ENCODE measurements around the gene TRUB1.

TRUB1 gene

DNA sequence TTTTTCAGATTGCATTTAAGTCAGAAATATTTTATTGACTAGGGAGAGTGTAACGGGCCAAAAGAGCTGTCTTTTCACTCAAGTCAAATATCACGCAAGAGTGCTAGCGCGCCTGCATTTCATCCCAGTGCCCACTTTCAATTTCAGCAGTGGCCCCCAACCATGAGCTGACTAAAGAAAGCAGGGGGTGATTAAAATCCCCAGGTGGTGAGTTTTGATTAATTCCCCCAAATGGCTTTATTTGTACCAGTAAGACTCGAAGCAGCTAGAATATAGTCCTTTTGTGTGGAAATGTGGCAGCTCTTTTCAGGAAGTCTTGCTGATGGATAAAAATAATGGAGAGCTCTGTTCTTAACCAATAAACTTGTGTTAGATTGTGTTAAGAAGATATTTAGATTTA lies 35.3 kb downstream of the TRUB1 start:
- H3K4me3 ChIP-seq (ENCODE audit: low read depth, low read length), result no peak overlapping the region
- DNase-seq (ENCODE audit: low read depth), result no peak
- TF ChIP-seq, protein P1, sequence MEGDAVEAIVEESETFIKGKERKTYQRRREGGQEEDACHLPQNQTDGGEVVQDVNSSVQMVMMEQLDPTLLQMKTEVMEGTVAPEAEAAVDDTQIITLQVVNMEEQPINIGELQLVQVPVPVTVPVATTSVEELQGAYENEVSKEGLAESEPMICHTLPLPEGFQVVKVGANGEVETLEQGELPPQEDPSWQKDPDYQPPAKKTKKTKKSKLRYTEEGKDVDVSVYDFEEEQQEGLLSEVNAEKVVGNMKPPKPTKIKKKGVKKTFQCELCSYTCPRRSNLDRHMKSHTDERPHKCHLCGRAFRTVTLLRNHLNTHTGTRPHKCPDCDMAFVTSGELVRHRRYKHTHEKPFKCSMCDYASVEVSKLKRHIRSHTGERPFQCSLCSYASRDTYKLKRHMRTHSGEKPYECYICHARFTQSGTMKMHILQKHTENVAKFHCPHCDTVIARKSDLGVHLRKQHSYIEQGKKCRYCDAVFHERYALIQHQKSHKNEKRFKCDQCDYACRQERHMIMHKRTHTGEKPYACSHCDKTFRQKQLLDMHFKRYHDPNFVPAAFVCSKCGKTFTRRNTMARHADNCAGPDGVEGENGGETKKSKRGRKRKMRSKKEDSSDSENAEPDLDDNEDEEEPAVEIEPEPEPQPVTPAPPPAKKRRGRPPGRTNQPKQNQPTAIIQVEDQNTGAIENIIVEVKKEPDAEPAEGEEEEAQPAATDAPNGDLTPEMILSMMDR (IDR thresholded peaks at IDR 0.05; ENCODE audit: low read depth, low read length, missing control alignments), result no peak

DNA sequence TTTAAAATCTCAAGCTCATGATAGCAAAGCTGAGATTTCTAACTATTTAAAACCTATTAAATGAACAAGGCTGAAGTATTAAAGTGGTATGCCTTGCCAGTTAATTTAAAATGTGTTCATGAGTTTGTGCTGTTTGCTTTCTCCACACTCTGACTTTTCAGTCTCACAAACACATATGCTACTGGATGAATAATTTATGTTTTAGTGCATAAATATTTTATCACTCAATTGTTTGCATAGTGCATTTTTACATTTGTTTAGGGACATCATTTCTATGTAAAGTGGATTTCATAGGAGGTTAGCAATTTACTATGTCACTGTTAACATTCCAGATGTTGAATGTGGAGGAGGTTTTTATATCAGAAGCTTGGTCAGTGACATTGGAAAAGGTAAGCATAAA lies 36.0 kb downstream of the TRUB1 start:
- H3K4me3 ChIP-seq (ENCODE audit: low read depth, low read length), result no peak overlapping the region
- TF ChIP-seq, protein P1 (IDR thresholded peaks at IDR 0.05; ENCODE audit: low read depth, low read length, missing control alignments), result no peak
- no peak for DNase-seq (ENCODE audit: low read depth)

DNA sequence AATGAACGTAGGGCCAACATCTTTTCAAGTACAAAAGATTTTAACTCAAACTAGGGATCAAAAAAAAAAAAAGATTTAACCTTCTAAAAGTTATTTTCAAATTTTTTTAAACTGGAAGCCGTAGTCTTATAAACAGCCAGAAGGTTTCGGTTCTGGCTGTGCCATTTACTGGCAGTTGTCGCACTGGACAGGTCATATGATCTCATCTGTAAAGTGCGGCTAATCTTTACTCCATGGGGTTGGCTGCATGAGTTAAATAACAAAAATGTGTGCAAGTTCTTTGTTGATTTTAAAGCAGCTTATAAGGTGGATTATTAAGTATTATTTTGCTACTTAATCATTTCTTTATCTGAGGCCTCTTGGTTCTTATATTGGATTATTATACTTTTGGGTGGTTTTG lies 36.6 kb downstream of the TRUB1 start:
- no peak overlapping the region for H3K4me3 ChIP-seq (ENCODE audit: low read depth, low read length)
- TF ChIP-seq, protein P1 (IDR thresholded peaks at IDR 0.05; ENCODE audit: low read depth, low read length, missing control alignments), result no peak
- DNase-seq (ENCODE audit: low read depth), result no peak

DNA sequence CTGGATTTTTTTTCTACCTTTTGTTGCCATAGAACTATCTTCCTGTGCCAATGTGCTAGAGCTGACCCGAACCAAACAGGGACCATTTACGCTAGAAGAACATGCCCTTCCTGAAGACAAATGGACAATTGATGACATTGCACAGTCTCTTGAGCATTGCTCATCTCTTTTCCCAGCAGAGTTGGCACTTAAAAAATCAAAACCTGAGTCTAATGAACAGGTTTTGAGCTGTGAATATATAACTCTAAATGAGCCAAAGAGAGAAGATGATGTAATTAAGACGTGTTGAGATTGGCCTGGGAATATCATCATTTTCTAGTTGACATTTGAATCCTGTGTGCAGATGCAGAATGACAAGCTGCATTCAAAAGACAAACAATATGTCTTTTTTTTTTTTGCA lies 37.1 kb downstream of the TRUB1 start:
- no peak overlapping the region for H3K4me3 ChIP-seq (ENCODE audit: low read depth, low read length)
- no peak for DNase-seq (ENCODE audit: low read depth)
- TF ChIP-seq, protein P1 (IDR thresholded peaks at IDR 0.05; ENCODE audit: low read depth, low read length, missing control alignments), result no peak

DNA sequence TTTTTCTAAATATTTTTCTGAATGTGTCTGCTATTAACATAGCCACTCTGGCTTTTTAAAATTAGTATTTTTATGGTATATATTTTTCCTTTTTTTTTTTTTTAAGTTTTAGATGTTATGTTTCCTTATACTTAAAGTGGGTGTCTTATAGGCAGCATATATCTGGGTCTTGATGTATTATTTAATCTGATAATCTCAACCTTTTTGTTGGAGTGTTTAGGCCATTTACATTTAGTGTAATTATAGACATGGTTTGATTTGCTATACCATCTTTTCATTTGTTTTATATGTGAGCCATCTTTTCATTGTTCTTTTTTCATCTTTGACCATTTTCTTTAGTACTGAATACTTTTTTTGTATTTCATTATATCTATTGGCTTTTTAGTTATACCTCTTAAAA lies 45.0 kb downstream of the TRUB1 start:
- DNase-seq (ENCODE audit: low read depth), result no peak
- TF ChIP-seq, protein P1 (IDR thresholded peaks at IDR 0.05; ENCODE audit: low read depth, low read length, missing control alignments), result no peak
- no peak overlapping the region for H3K4me3 ChIP-seq (ENCODE audit: low read depth, low read length)

DNA sequence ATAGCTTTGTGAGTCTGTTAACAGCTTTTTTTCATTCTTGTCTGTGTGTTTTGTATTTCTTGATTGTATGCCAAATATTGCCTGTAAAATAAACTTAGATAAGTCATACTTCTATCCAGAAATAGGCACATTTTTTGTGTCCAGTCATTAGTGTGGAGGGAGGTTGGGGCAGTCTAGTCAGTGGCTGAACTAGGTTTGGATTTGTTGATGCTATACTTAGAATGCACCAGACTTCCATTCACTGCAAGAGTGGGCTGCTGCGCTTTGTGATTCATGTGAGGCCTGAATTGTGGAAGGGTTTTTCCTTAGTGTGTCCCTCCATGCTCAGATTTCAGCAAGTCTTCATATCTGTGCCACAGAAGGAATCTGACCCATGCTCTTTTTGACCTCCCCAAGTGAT lies 50.0 kb downstream of the TRUB1 start:
- TF ChIP-seq, protein P1 (IDR thresholded peaks at IDR 0.05; ENCODE audit: low read depth, low read length, missing control alignments), result no peak
- H3K4me3 ChIP-seq (ENCODE audit: low read depth, low read length), result no peak overlapping the region
- no peak for DNase-seq (ENCODE audit: low read depth)

DNA sequence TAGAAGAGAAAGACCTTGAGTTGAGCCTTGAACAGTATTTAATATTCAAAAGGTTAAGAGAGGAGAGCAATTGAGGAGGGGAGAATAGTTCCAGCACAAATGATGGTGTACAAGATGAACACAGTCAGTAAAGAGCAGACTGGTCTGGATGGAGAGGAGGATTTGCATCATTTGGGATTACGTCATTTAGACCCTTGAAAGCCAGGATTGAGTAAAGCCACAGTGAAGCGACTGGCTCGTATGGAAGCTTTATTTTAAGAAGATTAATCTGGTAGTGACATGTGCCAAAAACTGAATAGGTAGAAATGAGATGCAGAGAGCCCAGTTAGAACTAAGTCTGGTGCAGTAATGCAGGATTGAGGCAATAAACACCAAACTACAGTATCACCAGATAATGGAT lies 52.6 kb downstream of the TRUB1 start:
- TF ChIP-seq, protein P1 (IDR thresholded peaks at IDR 0.05; ENCODE audit: low read depth, low read length, missing control alignments), result no peak
- no peak overlapping the region for H3K4me3 ChIP-seq (ENCODE audit: low read depth, low read length)
- no peak for DNase-seq (ENCODE audit: low read depth)

Data from GM12864 (cell line).